Measurements from ENCODE around the gene LRRC74A. TPM values are rescaled to one million over a fixed set of nuclear protein-coding genes. Genes with fewer than 3 reads are reported as not detected.
A peak's percentile ranks its signal among the peaks of the same experiment; 100 is the strongest.

The LRRC74A gene
- total RNA-seq, 6 experiments from 2014 or later, result not detected

- DNase-seq, result no peak
- WGBS (ENCODE audit: insufficient coverage, low coverage, low lambda C conversion rate, missing lambda C conversion rate), result no CpG with 5 or more reads among the region's 12 CpGs
- H3K27ac ChIP-seq, result no peak overlapping the region
These were observed 19.8 kb upstream of the LRRC74A start for GRCh38 chr14:76806446-76806845.

DNA sequence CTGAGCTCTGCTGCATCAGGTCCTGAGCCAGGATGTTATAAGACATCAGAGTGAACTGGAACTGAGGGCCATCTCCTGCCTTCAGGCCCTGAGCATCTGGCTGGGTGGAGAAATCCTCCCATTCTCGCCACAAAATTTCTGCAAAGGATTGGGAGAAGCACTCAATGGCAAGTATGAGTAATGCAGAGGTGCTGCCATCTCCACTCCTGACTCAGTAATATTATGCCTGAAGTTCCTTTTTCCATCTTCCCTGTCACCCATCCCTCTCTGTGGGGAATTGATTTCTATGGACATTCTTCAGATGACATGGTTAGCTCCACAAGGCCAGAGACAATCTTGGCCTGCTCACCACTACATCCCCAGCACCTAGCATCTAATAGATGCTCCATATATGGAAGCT, 18.2 kb upstream of the LRRC74A start:
- peaks cover 0 to 11% (median 3%) of the 10 kb centered on the region in 4 donors for H3K4me1 ChIP-seq
- no peak overlapping the region for H3K4me3 ChIP-seq
- no peak overlapping the region for H3K27ac ChIP-seq
- H3K9me3 ChIP-seq, result no peaks in the 10 kb centered on the region
- H3K27me3 ChIP-seq, result no peaks in the 10 kb centered on the region
- no peak for ATAC-seq
- DNase-seq, result no peak
- no peak for TF ChIP-seq POLR2A (IDR thresholded peaks at IDR 0.05)
- TF ChIP-seq CTCF (IDR thresholded peaks at IDR 0.05), result no peak
- intact Hi-C loops (cut with DNase I), result no loop called here
- no CpG with 5 or more reads among the region's 1 CpG for WGBS (ENCODE audit: insufficient coverage, low coverage, low lambda C conversion rate, missing lambda C conversion rate)
- peaks cover 3 to 35% (median 22%) of the 10 kb centered on the region in 4 donors for H3K36me3 ChIP-seq

More at GRCh38 chr14:76806446-76806845, 19.8 kb upstream of the LRRC74A start:
- peaks cover 3 to 45% (median 29%) of the 10 kb centered on the region in 4 donors for H3K36me3 ChIP-seq
- no peaks in the 10 kb centered on the region for H3K9me3 ChIP-seq
- no peak overlapping the region for H3K4me3 ChIP-seq
- H3K4me1 ChIP-seq, result peaks cover 0 to 11% (median under 1%) of the 10 kb centered on the region in 4 donors
- no peak for TF ChIP-seq CTCF (IDR thresholded peaks at IDR 0.05)
- H3K27me3 ChIP-seq, result no peaks in the 10 kb centered on the region
- no peak for ATAC-seq
- intact Hi-C loops (cut with DNase I), result no loop called here

DNA sequence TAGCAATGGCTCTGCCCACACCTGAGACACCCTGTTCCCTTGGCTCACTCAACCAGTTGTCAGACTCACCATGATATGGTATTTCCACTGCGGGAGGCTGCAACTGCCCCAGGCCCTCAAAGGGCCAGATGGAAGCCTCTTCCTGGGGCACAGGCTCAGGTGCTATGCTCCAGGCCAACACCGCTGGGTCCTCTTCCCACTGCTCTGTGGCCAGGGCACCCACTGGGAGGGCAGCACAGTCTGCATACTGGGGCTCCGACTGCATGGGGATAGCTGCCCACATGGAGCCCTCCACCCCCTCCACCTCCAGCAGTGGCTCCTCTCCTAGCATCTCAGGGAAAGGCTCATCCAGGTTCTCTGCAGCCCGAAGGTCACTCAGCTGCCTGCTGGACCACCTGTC, 17.2 kb upstream of the LRRC74A start:
- no peak for DNase-seq
- Histone ChIP-seq H3K27me3 (no peaks in the 10 kb centered on the region), H3K4me1 (peaks cover 0 to 11% (median 4%) of the 10 kb centered on the region in 4 donors), H3K27ac (no peak overlapping the region), H3K4me3 (no peak overlapping the region), H3K36me3 (peaks cover 0 to 26% (median 14%) of the 10 kb centered on the region in 4 donors), H3K9me3 (no peaks in the 10 kb centered on the region)
- ATAC-seq, result no peak
- TF ChIP-seq POLR2A (IDR thresholded peaks at IDR 0.05), result no peak
- TF ChIP-seq CTCF (IDR thresholded peaks at IDR 0.05), result no peak
- no CpG with 5 or more reads among the region's 4 CpGs for WGBS (ENCODE audit: insufficient coverage, low coverage, low lambda C conversion rate, missing lambda C conversion rate)
- intact Hi-C loops (cut with DNase I), result no loop called here

DNA sequence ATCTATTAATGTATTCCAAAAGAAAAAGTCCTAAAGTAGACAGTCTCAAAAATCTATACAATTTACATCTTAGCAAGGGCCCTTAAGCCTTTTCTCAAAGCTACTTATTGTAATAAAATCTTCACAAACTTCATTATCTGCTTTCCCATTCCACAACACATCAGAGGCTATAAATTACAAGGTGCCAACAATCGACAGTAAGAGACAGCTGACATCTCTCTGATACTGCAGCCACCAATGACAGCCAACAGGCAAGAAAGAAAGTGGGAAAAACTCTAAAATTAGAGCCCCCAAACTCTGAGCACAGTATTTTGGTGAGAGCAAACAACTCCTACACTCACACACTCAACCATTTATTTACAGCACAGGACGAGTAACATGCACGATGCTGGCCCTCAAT, 15.7 kb upstream of the LRRC74A start:
- ATAC-seq (no peak), DNase-seq (no peak)
- Histone ChIP-seq H3K4me1 (peaks cover 0 to 11% (median 4%) of the 10 kb centered on the region in 4 donors), H3K36me3 (peaks cover 0 to 16% (median 8%) of the 10 kb centered on the region in 4 donors), H3K27ac (peak overlapping the region; percentile 94 to 96 (median 94)), H3K27me3 (no peaks in the 10 kb centered on the region), H3K9me3 (no peaks in the 10 kb centered on the region), H3K4me3 (peak overlapping the region in 2 of 3 donors; percentile 63 to 73)
- 12% methylated on average over 3 of the region's 3 CpGs for WGBS (ENCODE audit: insufficient coverage, low coverage, low lambda C conversion rate, missing lambda C conversion rate)
- TF ChIP-seq CTCF (IDR thresholded peaks at IDR 0.05), result no peak
- no peak for TF ChIP-seq POLR2A (IDR thresholded peaks at IDR 0.05)
- intact Hi-C loops (cut with DNase I), result no loop called here

All from right lobe of liver (tissue), 6 donors.